Testis (tissue), 2 donors: ENCODE data around the gene RABGGTA.

Source experiments
- POLR2A ChIP-seq: fragments of 450-650 bp; IDR thresholded peaks from one replicate; pipeline ENCODE4 v1.6.1; 2017; ENCODE audit warnings: antibody characterized with exemption, mild to moderate bottlenecking, moderate library complexity
- TF ChIP-seq, protein P1 (sequence below), 3 experiments: fragments of 450-650 bp in 2 of 3; fragments of 200-600 bp in 1 of 3; sonication (generic) in 1 of 3; IDR thresholded peaks; one replicate each; pipeline ENCODE4 v1.5.1; 2016 to 2019; ENCODE audit warnings: antibody characterized with exemption in 3 of 3, mild to moderate bottlenecking in 2 of 3, moderate library complexity in 1 of 3

DNA sequence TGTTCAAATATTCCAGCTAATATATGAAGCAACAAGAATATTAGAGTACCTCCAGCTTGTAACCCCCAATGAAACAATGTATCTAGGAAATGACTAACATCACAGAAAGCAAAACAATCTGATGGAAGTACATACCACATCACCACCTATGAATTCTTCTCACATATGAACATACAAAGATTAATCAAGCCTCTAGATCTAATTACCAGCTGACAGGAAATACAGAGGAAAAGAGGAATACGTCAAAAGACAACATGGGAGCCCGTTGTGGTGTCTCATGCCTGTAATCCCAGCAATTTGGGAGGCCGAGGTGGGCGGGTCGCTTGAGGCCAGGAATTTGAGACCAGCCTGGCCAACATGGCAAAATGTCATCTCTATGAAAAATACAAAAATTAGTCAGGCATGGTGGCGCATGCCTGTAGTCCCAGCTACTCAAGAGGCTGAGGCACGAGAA is 46.8 kb downstream of the RABGGTA start:
- TF ChIP-seq, protein P1, sequence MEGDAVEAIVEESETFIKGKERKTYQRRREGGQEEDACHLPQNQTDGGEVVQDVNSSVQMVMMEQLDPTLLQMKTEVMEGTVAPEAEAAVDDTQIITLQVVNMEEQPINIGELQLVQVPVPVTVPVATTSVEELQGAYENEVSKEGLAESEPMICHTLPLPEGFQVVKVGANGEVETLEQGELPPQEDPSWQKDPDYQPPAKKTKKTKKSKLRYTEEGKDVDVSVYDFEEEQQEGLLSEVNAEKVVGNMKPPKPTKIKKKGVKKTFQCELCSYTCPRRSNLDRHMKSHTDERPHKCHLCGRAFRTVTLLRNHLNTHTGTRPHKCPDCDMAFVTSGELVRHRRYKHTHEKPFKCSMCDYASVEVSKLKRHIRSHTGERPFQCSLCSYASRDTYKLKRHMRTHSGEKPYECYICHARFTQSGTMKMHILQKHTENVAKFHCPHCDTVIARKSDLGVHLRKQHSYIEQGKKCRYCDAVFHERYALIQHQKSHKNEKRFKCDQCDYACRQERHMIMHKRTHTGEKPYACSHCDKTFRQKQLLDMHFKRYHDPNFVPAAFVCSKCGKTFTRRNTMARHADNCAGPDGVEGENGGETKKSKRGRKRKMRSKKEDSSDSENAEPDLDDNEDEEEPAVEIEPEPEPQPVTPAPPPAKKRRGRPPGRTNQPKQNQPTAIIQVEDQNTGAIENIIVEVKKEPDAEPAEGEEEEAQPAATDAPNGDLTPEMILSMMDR (IDR thresholded peaks at IDR 0.05): no peak
- no peak for TF ChIP-seq POLR2A
